Measurements from ENCODE around the gene MMP17.
"Not testable (repeated sequence)": the region's sequence is repeated elsewhere in the genome, so short reads cannot be mapped to it uniquely, and the experiment has no call there.

Gene MMP17

DNA sequence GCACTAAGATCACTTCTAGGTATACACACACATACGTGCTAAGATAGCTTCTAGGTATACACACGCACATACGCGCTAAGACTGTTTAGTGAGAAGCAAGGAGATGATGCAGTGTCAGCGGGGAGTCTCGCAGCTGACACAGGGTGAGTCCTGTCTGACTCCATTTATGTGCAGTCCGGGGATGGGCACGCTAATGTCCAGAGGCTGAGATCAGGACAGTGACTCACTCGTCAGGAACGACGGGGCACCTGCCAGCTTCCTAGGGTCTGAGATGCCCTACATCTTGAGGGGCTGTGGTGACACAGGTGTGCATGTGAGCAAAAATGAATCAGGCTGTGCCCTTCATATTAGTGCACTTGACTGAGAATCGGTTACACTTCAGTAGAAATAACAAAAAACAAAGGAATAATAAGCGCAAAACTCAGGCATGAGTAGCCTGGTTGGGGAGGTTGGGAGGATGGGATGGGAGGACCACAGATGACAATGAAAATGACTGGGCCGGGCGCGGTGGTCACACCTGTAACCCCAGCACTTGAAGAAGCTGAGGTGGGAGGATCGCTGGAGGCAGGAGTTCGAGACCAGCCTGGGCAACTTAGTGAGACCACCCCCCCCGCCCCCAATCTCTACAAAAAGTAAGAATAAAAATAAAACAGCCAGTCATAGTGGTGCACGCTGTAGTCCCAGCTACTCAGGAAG lies 37.1 kb downstream of the MMP17 start:
- no peak for DNase-seq (ENCODE audit: low spot score)

DNA sequence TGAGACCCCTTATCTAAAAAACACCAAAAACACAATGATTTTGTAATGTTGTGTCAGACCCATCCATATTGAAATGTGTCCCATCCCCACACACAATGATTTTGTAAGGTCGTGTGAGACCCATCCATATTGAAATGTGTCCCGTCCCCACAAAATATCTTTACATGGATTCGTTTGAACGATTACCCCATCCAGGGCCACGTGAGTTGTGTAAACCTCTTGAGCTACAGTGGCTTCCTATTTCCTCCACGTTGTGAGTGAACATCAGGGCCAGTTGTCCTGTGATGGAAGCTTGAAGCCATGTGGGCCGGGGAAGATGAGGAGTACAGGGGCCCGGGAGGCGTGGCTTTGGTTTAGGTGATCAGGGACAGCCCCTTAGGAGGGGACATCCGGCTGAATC lies 39.3 kb downstream of the MMP17 start:
- no peak for DNase-seq (ENCODE audit: low spot score)

DNA sequence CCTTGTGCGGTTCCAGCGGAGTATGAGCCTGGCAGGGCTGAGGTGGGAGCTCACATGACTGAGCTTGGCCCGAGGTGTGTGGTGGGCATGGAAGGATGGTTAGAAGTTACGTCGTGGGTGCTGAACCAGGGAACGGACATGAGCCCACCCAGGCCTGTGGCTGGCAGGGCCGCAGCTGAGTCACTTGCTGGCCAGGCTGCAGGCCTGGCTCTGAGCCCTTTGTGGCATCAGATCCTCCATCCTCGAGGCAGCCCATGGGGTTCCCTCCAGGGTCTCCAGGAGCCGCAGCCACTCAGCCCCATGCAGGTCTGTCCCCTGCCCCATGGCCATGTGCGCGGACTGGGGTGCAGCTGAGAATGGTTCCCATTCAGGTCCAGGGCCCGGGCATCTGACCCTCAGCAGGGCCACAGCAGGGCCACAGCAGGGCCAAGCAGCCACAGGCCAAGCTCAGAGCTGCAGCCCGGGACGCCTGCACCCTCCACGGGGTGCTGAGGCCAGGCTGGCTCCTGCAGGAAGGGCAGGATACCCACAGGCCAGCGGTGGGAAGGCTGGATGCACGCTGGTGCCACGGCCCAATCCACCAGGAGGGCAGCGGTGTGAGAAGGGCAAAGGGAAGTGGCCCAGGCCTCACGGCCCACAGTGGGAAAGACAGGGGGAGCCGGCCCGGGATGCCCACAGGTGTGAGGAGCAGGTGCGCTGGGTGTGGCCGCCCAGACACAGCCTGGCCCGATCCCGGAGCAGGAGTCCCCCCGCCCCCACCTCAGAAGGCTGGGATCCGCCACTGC lies 39.9 kb downstream of the MMP17 start:
- peak; percentile 46 for DNase-seq (ENCODE audit: low spot score)

DNA sequence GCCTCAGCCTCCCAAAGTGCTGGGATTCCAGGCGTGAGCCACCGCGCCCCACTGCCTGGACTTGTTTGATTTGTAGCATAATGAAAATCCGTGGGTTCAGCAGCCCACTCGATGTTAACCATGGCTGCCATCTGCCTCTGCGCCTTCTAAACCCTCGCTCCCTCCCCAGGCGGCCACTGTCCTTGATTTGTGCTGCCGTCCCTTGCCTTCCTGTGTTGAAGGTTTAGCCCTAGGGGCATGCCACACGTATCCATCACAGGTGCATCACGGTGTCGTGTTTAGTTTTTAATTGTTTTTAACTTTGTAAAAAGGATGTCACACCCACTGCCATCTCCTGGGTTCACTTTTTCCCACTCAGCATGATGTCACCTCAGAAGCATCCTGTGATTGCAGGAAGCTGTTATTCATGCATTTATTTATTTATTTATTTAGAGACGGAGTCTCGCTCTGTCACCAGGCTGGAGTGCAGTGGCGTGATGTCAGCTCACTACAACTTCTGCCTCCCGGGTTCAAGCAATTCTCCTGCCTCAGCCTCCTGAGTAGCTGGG lies 41.8 kb downstream of the MMP17 start:
- no peak for DNase-seq (ENCODE audit: low spot score)

DNA sequence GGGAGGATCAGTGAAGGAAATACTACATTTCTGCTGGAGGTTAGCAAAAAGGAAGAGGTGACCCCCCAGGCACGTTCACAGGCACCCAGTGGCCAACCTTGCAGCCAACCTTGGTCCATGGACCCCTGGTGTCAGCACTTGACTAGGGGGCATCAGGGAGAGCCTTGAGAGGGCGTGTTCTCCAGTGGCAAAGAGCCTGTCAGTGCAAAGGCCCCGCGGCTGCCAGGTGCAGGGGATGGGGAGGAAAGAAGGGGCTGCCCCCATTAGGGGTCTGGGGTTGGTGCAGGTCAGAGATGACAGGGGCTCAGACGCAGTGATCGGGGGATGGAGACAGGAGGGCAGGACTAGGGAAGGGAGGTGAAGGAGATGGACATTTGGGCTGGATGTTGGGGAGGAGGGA lies 43.5 kb downstream of the MMP17 start:
- no peak for DNase-seq (ENCODE audit: low spot score)

DNA sequence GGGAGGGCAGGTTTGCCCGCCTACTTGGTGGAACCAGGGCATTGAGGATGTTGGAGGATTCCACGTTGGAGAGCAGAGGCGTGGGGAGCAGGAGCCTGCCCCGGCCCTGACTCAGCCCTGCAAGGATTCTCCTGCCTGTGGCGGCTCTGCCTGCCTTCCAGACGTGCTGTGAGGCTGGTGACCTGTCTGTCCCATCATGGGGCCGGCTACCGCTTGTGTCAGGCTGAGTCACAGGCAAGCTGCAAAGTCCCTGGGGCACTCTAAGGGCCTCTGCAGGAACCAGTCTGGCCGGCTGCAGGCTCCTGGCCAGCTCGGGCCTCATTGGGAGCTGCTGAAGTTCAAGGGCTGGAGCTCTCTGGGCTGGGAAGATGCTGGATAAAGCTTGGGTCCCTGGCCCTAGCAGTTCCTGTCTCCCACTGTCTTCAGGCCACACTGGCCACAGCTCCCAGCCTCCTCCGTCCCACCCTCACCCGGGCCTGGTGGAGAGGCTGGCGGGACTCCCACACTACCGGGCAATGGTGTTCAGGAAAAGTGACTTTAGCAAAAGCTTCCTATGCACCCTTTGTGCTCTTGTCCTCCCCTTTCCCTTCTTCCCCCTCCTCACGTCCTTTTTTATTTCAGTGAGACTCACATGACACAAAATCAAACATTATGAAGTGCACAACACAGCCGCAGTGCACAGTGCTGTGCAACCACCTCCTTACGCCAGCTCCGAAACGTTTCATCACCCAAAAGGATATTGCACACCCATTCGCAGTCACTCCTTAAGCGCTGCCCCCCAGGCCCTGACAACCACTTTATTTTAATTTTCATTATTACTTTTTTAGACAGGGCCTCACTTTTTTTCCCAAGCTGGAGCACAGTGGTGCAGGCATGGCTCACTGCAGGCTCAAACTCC lies 44.2 kb downstream of the MMP17 start:
- DNase-seq (ENCODE audit: low spot score) = no peak

DNA sequence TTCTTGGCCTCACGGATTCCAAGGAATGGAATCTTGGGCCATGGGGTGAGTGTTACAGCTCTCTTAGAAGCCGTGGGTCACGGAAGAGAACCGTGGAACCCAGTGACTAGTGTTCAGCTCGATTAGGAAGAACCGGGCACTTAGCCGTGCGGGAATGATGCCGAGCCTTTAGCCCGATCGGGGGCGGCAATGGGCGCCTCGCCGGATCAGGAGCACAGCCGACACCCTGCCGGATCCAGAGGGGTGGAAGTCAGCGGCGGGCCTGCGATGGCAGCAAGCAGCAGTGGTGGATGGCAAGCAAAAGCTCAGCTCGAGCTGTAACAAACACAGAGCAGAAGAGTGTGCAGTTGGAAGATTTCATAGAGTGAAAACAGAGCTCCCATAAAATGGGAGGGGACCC lies 45.1 kb downstream of the MMP17 start:
- DNase-seq (ENCODE audit: low spot score) = no peak

DNA sequence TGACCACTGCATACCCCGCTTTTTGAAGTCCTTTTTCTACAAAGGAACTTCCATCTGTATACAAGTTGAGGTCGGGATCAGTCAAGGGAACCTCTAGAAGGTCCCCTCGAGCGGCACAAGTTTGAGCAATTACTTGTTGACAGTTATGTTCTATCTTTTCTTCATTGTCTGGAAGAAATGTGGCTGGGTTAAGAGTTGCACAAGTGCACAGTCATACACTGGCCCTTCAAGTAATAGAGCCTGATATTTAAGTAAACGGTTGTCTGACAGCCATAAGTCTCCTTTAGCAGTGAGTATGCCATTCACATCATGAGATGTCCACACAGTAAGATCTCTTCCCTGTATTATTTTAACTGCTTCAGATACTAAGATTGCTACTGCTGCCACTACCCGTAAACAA lies 46.8 kb downstream of the MMP17 start:
- DNase-seq (ENCODE audit: low spot score) = not testable (repeated sequence)

DNA sequence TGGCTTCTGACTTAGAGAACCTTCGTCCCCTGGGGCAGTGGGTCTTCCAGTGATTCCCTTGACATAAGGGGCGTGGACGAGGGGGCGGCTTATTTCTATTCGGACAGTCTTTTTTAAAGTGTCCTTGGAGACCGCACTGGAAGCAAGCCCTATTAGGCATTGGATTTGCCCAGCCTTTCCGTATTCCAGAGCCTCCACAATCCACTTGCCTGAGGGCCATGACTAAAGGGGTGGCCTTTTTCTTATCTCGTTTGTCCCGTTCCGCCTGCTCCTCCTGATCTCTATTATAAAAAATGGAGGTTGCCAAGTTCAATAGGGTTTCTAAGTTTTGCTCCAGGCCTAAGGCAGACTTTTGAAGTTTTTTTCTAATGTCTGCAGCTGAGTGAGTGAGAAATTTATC lies 49.0 kb downstream of the MMP17 start:
- DNase-seq (ENCODE audit: low spot score) = not testable (repeated sequence)

DNA sequence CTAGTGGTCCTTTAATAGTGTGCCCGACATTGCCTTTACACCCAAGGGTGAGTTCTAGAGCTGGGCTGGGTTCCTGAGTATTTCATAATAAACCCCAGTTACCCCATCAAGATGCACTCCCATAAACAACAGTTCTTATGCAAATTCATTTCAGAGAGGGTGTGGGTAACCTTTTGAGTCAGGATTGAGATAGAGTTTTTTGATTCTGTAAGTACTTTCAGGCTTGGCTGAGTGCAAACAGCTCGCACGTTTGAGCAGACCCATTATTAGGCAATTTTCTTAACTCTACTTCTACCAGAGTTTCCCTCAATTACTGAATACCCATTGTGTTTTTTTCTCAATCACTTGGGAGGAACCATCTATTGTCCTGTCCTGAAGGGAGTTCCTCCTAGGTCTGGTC lies 50.2 kb downstream of the MMP17 start:
- not testable (repeated sequence) for DNase-seq (ENCODE audit: low spot score)

DNA sequence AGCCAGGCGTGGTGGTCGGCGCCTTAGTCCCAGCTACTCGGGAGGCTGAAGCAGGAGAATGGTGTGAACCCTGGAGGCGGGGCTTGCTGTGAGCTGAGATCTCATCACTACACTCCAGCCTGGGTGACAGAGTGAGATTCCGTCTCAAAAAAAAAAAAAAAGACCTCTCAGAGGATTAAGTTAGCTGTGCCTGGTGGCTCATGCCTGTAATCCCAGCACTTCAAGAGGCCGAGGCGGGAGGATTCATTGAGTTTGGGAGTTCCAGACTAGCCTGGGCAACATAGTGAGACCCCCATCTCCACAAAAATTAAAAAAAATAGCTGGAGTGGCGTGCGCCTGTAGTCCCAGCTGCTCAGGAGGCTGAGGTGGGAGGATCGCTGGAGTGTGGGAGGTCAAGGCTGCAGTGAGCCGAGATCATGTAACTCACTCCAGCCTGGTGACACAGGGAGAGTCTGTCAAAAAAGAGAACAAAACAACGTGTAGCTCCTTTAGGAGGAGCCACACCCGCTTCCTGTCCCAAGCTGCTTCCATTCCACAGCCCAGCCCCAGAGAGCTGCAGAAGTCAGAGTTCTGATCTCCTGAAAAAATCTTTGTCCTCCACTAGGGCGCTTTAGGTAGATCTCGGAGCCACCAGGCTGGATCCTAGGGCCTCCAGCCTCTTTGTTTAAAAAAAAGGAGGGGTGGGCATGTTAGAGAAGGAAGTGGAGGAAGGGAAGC lies 54.8 kb downstream of the MMP17 start:
- DNase-seq (ENCODE audit: low spot score) = no peak

DNA sequence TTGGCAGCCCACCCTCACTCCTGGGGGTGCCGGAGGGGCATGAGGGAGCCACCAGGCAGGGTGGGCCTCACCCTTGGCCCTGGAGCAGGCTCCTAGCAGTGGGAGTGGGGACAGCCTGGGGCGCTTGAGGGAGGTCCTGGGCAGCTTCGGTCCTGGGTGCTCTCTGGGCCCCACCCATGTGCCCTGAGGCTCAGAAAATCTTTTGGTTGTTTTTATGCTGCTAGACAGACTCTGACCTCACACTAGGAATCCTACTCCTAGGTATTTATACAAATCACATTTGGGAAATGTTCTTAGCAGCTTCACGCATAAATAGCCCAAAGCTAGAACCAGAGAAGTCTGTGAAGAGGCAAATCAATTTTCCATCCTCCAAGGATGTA lies 55.3 kb downstream of the MMP17 start:
- DNase-seq (ENCODE audit: low spot score) = no peak

DNA sequence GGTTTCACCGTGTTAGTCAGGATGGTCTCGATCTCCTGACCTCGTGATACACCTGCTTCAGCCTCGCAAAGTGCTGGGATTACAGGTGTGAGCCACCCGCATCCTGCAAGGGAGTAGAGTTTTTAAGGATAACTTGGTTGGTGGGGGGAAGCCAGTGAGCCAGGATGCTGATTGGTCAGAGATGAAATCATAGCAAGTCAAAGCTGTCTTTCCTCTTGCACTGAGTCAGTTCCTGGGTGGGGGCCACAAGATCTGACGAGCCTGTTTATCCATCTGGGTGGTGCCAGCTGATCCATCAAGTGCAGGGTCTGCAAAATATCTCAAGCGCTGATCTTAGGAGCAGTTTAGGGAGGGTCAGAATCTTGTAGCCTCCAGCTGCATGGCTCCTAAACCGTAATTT lies 56.9 kb downstream of the MMP17 start:
- not testable (repeated sequence) for DNase-seq (ENCODE audit: low spot score)

DNA sequence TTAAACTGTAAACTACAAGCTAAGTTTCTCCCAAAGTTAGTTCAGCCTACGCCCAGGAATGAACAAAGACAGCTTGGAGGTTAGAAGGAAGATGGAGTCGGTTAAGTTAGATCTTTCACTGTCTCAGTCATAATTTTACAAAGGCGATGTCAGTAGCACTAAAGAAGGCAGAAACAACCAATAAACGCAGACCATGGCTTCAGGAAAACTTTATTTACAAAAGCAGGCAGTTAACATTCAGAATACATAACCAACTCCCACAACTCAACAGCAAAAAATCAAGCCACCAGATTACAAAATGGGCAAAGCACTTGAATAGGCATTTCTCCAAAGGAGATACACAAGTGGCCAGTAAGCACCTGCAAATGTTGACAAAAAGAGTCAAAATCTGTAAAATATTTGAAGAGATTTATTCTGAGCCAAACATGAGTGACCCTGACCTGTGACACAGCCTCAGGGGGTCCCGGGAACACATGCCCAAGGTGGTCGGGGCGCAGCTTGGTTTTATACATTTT lies 57.4 kb downstream of the MMP17 start:
- DNase-seq (ENCODE audit: low spot score) = no peak

DNA sequence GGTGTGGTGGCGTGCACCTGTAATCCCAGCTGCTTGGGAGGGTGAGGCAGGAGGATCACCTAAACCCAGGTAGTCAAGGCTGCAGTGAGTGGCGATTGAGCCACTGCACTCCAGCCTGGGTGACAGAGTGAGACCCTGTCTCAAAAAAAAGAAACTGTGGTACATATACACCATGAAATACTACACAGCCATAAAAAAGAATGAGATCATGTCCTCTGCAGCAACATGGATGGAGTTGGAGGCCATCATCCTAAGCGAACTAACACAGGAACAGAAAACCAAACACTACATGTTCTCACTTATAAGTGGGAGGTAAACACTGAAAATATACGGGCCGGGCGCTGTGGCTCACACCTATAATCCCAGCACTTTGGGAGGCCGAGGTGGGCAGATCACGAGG lies 63.5 kb downstream of the MMP17 start:
- DNase-seq (ENCODE audit: low spot score) = not testable (repeated sequence)

DNA sequence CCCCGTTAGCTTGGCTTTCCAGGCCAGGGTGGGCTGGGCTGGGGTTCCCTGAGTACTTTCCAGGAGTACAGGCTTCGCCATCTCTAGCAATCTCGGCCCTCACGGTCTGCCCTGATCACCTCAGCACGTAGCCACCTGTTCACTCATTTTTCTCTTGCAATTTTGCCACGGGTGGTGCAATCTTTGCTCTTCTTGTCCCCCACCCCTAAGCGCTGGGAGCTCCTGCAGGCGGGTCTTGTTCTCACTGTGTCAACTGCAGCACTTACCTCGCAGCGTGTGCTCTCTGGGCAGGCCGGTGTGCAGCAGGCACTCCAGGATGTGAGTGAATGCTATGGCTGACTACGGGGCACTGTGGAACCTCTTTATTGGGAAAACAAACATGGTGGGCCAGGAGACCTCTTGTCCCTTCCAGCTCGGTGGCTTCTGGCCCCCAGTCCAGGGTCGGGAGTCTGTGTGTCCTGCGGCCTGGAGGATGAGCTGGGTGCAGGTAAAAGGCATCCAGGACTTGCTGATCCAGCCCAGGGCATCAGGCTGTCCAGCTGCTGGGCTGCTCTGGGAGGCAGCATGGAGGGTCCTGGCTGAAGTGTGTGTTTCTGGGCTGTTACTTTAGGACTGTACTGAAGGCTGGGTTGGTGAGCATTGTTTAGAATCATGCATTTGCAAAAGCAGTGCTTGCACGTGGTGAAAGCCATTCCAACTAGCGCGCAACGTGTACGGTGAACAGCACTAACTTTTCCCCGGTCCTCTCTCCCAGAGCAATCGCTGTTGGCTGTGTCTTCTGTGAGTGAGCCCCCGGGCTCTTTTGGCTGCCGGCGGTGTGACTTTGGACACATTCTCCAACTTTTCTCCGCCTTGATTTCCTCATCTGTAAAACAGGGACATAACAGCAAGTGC lies 64.8 kb downstream of the MMP17 start:
- no peak for DNase-seq (ENCODE audit: low spot score)

DNA sequence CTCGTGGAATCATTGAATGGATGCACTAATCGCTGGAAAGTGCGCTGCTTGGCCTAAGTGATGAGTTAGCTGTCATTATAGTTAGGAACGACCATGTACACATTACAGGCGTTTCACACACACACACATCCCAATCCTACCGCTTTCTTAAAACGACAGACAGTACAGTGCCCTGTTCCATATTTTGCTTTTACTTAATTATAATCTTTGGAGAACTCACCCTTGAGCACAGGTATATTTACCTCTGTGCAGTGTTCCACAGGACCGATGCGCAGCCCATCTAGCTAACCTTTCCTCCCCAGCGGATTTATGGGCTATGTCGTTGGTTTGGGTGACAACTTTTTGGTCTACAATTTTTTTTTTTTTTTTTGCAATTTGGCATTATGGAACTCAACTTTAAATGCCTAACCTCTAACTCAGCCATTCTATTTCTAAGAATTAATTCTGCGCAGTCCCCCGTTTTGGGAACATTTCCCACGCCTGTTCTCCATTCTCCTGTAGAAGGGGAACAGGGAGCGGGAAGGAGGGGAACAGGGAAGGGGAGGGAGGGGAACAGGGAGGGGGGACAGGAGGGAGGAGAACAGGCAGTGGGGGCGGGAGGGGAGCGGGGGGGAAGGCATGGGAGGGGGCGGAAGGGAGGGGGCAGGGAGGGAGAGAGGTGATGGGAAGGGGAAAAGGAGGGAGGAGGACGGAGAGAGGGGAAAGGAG lies 65.6 kb downstream of the MMP17 start:
- DNase-seq (ENCODE audit: low spot score) = no peak

DNA sequence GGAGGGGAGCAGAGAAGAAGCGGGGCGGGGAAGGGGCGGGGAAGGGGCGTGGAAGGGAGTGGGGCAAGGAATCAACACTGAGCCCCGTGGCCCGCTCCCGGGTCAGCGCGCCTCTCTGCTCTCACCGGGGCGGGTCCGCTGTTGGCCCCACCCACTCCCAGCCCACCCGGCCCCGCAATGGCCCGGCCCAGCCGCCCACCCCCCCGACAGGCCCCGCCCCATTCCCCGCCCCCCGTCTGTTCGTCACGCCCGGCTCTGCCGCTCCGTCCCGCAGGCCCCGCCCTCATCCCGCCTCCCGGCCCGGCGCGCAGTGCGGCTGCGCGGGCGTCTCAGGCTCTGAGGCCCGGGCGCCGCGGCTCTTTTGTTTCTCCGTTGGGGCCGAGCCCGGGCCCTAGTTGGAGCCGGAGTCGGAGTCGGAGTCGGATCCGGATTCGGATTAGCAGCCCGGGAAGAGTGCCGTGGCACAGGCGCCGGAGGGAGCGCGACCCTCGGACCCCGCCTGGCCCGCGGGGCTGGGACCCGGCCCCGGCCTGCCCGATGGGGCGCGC lies 66.2 kb downstream of the MMP17 start, which contains the start of gene ULK1:
TSS of gene ULK1 (plus strand) at position 310 of the 548 bp plus-strand sequence. CDS start 380 bp downstream, outside the sequence.
- peak; percentile 98 for DNase-seq (ENCODE audit: low spot score)

DNA sequence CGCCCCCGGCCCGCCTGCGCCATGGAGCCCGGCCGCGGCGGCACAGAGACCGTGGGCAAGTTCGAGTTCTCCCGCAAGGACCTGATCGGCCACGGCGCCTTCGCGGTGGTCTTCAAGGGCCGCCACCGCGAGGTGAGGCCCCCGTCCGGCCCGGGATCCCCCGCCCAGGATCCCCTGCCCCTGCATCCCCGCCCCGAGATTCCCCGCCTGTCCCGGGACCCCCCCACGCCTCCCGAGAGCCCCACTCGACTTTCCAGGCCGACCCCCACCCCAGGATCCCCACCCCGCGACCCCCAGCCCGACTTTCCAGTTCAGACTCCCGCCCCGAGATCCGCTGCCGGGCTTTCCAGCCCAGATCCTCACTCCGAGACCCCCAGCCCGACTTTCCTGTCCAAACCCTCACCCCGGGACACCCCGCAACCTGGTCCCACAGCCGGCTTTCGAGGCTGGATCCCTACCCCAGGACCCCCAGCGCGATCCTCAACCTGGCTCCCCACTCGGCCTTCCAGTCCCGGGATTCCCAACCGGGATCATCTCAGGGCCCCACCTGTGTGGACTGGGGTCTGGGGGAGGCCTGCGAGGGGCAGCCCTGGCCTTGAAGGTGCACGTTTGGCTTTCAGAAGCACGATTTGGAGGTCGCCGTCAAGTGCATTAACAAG lies 66.9 kb downstream of the MMP17 start:
- peak; percentile 73 for DNase-seq (ENCODE audit: low spot score)
